Ammon's horn (tissue), 1 donor: Measurements from ENCODE around the gene LDLRAD3.
A peak's percentile ranks its signal among the peaks of the same experiment; 100 is the strongest.

Source experiments
- DNase-seq: peaks from one replicate; pipeline ENCODE4 v3.0.0-alpha.2; 2016; ENCODE audit warnings: low spot score

Gene LDLRAD3

GRCh38 chr11:36048496-36049247 lies 104.8 kb downstream of the LDLRAD3 start:
- DNase-seq, result no peak

DNA sequence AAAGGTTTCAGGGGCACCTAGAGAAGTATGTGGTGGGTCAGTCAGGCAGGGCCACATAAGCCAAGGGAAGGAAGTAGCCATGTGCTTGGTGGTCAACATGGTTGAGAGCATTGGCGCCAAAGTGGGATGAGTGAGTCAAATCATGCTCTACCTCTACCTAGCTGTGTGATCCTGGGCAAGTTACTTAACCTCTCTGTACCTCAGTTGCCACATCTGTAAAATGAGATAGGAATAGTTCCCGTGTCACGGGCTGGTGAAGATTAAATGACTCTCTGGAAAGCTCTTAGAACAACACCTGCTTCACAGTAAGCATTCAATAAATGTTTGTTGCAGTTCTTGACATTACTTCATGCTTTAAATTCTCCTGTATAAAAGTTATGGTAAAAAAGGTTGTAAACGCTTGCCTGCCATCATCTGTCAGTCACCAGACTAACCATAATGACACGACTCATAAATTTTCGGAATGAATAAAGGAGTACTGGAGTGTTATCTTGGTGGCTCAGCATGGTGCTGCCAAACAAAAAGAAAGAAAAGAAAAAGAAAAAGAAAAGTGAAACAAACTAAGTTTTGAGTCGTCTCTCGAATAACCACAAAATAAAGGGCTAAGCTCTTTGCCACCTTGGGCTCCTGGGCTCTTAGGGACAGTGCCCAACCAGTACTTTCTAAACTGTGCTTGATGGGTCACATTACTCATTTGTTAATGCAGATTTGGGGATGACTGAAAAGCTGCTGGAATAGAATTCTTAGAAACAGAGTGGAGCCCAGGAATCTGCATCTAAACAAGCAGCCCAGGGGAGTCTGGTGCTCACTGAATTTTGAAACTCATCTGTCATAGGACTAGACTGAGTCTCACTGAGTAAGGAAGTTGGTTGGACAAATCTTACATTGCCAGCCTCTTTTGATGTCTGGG lies 107.6 kb downstream of the LDLRAD3 start:
- DNase-seq, result no peak

DNA sequence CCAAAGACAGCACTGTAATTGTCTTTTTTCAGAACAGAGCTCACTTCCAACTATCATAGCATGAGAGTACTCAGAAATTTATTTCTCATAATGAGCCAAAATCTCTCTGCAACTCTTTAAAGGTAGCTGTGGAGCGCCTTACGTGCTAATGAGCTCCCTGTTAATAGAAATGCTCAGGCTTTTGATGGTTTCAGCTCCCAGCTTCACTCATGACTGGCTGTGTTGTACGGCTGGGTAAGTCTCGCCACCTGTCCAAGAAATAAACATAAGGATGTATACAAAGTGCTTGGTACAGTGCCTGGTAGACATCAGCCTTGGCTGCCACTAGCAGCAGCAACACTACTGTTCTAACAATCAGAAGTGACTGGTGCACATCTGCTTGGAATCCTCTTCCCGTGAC lies 109.4 kb downstream of the LDLRAD3 start:
- DNase-seq, result no peak

DNA sequence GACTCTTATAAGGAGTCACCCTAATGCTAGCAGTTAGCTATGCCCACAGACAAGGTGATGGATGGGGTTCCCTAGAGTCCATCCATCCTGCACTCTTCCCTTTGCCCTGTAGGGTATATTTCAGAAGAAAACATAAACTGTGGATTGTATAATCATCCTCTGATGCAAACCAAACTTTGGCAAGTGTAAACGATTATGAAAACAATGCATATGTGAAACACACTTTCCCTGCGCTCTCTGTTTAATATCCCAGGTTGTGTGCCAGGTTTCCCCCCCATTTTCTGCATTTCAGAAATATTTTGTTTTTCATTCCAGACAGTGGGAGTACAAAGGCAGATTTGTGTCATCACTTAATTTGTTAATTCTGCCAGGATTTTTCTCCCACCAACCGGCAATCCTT lies 110.0 kb downstream of the LDLRAD3 start:
- DNase-seq, result peak; percentile 34

GRCh38 chr11:36054628-36055027 lies 110.8 kb downstream of the LDLRAD3 start:
- no peak for DNase-seq

- DNase-seq, result no peak
Observed at GRCh38 chr11:36056160-36056751, 112.4 kb downstream of the LDLRAD3 start.

DNA sequence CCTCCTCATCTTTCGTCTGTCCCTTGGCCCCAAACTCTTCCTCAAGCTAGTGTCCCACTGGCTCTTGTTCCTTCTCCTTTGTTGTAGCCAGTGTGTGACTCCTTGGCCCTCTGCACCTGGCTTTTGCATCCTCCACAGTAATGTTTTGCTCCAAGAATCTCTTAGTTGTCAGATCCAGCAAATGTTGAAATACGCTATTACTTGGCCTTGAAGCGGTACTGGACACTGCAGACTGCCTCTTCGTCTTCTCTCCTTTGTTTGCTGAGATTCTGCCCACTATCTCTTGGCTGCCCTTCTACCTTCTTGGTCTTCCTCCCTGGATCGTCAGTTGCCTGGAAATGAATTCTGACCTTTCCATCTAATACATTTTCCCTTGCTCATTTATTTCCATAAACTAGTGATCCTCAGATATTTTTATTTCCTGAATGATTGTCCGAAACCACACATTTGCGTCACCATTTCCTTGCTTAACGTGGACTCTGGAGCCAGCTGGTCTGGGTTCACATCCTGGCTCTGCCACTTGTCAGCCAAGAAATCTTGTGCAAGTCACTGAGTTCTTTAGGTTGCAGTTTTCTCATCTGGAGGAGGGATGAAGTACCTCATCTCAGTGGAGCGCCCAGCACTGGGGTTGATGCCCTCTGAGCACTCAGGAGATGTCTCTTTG lies 113.6 kb downstream of the LDLRAD3 start:
- DNase-seq, result no peak

DNA sequence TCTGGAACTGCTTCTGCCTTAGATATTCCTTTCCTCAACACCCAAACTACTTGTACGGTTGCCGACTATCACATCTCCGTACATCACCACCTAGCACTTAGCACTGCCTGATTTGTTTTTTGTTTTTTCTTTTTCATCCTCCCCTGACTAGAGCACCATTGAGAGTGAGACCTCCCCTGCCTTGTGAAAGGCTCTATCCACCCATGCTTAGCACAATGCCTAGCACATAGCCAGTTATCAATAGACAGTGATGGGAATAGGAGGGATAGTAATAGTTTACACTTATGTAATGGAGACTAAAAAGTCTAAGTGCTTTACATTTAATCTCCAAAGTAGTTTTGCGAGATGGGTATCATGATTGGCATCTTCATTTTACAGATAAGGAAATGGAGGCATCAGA lies 115.8 kb downstream of the LDLRAD3 start:
- no peak for DNase-seq

GRCh38 chr11:36060926-36061325 lies 117.1 kb downstream of the LDLRAD3 start:
- DNase-seq, result no peak

DNA sequence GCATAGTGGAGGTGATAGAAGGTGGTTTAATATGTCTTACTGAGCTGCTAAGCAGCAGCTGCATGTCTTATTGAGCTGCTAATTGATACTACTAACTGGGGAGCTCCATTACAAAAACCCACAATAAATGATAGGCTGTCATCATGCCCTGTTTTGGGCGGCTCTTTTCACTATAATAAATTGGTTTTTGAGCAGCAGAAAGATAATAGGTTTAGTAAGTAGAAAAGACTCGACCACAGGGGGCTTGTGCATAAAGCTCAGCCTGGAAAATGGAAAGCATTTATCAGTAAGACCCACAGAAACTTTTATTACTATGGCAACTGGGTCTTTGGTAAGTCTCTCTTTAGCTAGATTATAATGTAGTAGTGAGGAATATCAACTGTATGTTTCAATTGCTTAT lies 117.6 kb downstream of the LDLRAD3 start:
- no peak for DNase-seq

- no peak for DNase-seq
Observed at GRCh38 chr11:36062796-36063365, 119.0 kb downstream of the LDLRAD3 start.

DNA sequence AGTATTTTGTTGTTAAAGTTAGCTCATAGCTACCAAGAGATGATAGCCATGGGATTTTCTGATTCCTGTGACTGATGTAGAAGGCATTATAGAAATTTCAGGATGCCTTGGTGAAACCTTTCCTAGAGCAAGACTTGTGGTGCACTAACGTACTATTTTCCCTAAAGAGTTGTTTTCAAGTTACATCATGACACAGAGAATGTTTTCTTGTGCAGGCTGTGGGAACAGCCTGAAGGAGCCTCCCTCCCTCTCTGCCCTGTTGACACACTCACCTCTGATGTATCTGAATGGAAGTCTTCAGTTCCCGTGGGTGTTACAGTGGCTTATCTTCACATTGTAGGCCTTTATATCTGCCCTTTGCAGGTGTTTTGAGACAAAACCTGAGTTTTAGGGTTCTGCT lies 121.6 kb downstream of the LDLRAD3 start:
- no peak for DNase-seq

GRCh38 chr11:36066891-36067290 lies 123.0 kb downstream of the LDLRAD3 start:
- DNase-seq, result no peak

DNA sequence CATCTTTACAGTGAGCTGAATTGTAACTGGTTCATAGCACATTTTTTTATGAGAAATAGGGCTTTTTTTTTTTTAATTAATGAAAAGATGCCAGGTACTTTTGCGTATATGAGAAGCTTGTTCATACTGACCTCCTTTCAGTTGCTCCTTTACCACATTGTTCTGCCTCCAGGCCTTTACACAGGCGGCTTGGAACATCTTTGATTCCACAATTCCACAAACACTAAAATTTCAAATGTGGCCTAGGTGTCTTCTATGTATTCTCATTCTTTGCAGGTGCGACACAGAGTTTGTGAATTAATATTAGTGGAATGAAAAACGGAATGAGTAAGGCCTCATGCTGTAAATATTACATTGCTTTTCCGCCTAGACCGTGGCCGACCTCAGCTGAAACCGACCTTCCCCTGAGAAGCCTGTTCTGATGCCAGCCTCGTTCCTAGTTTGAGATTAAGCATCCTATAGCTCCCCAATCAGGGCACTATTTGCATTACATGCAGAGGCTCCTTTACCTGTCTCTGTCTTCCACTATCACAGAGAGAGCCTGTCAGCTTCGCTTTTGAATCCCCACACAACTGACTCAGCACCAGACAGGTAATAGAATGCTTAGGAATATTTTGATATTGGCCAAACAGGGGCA lies 125.8 kb downstream of the LDLRAD3 start:
- no peak for DNase-seq

GRCh38 chr11:36070213-36070953 lies 126.5 kb downstream of the LDLRAD3 start:
- no peak for DNase-seq

DNA sequence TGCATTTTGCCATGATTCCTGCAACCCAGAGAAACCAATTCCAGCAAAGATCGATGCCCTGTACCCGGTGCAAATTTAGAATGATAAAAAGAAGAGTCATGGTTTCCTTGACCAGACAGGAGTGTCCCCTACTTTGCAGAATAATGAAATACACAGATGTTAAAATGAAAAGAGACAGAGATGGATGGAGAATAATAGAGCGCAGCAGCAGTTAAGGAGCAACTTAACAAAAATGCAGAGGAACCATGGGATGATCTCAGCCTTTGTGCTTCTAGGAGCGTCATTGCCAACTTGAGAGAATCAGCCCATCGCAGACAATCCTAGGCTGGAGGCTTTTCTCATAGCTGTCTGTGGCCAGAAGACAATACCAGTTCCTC lies 127.1 kb downstream of the LDLRAD3 start:
- no peak for DNase-seq

GRCh38 chr11:36071917-36072500 lies 128.1 kb downstream of the LDLRAD3 start:
- DNase-seq, result no peak

DNA sequence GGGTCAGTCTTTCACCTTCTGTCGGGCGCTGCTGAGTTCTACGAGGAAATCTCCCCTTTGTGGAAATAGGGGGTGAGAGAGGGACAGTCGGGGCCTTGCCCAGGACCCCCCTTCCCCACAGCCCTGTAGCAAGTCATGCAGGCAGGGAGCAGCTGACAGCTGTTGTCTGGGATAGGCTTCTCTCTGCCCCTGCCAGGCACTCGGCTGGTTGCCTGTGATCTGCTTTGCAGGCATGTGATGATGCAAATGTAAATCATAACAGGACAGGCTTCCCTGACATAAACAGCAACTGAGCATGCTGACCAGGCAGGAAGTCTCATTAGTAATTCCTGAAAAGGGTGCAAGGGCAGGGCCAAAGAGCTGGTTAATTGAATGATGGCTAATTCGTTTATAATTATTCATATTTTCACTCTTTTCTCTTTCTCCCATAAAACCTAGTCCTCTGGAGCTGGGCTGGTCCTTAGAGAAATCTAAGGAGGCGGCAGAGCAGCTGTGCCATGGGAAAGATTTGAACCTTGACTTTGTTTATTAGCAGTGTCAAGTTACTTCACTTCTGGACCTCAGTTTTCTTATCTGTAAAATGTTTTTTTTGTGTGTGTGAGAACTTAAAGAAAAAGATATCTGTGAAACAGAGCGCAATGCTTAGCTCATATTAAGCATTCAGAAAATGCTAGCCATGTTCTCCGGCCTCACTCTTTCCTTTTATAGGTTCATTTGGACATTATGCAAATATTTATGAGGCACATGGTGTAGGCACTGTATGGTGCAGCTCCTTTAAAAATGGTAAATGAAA lies 129.7 kb downstream of the LDLRAD3 start:
- DNase-seq, result peak; percentile 86

DNA sequence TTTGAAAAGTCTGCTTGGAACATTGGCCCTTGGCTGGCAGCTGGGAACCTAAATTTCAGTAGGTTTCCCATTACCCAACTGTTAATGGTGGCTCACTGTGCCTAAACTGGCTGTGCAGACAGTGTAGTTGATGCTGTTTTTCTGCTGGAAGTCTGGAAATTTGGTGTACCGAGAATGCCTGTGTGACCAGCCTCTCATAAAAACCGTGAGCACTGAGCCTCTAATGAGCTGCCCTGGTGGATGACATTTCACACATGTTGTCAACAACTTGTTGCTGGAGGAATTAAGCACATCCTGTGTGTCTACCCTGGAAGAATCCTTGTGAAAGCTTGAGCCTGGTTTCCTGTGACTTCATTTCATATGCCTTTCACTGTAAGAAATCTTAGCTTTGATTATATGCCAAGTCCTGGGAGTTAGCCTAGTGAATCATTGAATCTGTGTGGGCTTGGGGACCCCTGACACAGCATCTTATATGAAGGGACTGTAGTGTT lies 131.1 kb downstream of the LDLRAD3 start:
- no peak for DNase-seq
